ENCODE results near the gene EHBP1L1.

- no peak for TF ChIP-seq CTCF (IDR thresholded peaks at IDR 0.05)
- TF ChIP-seq POLR2A (IDR thresholded peaks at IDR 0.05) = no peak
Measured at GRCh38 chr11:65547446-65548125, 28.3 kb upstream of the EHBP1L1 start.
